ENCODE data around the gene KRTAP19-6.

The KRTAP19-6 gene, protein sequence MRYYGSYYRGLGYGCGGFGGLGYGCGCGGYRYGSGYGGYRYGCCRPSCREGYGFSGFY

DNA sequence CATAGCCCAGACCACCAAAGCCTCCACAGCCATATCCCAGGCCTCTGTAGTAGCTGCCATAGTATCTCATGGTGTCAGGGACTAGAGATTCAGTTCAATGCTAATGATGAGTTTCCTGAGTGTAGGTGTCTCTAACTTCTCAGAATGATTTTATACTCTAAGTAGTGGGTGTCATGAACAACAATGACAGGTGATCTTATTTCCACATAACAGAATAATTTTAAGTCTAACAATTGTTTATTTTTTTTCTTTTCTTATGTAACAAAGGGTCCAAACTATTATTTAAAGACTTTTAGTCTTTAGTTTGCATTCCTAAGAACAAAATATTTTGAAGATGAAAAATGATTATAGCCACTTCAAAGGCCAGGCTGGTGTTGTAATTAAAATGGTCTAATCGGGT, at the start of gene KRTAP19-6:
KRTAP19-6 (minus strand) TSS at position 101 of the 400 bp plus-strand sequence; CDS start at position 70, 31 bp downstream.
- no peak for DNase-seq

DNA sequence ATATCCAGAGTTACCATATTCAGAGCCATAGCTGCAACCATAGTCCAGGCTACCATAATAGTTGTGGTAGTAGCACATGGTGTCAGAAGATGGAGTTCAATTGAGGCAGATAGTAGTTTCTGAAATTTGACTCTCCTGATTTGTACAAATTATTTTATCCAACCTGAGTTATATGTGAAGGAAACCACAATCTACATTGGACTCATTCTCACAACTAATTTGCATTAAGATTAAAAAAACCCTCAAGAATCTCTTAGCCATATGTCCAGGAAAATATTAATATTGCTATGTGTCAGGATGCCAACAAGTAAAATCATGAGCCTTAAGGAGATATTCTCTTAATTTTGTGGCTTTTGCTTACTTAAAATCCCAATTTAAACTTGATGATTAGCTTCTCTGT, 48.6 kb upstream of the KRTAP19-6 start, which contains the start of gene KRTAP22-2:
KRTAP22-2 (minus strand) TSS at position 101 of the 400 bp plus-strand sequence.
- DNase-seq: no peak

DNA sequence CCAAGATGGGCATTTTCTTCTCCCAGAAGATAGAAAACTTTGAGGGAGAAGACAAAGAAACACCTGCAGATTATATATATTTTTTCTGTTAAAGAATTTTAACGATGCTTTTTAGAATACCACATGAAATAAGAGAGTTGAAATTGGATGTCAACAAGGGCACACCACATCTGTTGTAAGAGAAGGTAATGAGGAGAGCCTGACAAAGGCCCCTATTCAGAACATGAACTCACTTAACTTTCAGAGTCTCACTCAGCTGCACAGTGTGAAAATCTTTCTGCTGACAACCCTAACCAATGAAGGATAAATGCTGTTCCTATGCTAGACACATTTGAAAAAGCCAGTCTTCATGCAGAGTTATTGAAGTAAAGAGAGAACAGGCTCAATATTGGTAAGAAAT, 41.2 kb upstream of the KRTAP19-6 start:
- no peak for DNase-seq

DNA sequence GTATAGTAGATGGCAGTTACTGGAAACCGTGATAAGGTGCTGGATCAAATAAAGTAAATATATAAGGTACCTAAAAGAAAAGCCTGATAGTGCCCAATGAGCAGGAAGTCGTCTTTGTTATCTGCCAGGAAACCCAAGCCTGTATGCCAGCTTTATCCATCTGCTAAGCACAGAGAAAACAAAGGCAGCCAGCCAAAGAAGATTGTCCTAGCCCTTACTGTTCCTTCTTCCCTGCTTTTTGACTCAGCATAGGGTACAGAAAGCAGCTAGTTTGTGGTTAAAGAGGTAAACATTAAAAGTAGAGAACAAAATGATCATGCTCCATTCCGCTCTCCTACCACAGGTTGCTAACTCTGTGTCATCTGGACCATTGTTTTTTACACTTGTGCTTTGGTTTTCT, 38.5 kb upstream of the KRTAP19-6 start:
- no peak for DNase-seq

DNA sequence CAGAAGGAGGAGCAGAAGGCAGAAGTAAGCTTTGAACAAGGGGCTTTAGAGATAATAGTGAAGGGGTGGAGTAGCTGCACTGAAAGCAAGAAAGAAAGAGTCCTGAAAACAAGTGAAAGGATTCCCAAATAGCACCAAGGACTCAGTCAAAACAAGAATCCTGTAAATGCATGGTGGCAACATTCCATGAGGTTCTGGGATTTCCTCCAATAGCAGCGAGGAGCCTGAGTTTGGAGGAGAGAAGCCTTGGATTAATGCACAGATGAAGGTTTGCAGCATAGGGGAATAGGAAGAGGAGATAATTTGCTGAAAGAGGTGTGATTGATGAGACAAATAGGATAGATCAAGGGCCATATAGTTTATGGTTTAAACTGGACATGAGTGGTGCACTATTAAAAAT, 37.7 kb upstream of the KRTAP19-6 start:
- no peak for DNase-seq

DNA sequence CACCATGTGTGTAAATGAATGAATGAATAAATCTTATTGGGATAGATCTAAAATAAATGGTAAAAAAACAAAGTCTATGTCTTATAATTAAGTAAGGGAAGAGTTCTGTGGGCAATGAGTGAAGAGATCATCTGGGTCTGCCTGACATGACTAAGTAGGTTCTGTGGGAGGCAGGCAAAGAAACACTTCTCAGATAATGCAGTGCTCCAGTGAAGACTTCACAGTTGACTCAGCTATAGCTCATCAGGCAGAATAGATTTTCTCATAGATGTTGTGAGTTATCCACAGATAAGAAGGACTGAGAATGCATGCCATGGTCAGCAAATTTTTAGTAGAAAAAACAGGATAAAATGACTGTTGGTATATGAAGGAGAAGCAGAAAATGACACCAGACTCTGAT, 36.1 kb upstream of the KRTAP19-6 start:
- DNase-seq: no peak

DNA sequence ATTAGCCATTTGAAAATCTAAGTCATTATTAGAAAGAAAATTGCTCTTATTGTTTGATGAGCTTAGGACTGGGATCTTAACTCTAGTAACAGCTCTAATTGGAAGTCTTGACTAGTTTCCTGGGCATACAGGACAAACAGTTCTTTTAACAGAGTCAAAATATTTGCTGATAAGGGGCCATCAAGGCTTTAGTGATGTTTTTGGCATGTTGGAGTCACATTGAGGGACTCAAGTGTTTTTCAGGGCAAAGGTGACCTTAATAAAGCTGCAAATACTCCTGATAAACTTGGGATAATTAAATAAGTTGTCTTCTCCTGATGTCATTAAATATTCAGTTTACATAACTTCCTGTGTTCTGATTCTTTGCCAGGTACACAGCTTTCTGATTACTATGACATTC, 26.0 kb upstream of the KRTAP19-6 start:
- DNase-seq: no peak

DNA sequence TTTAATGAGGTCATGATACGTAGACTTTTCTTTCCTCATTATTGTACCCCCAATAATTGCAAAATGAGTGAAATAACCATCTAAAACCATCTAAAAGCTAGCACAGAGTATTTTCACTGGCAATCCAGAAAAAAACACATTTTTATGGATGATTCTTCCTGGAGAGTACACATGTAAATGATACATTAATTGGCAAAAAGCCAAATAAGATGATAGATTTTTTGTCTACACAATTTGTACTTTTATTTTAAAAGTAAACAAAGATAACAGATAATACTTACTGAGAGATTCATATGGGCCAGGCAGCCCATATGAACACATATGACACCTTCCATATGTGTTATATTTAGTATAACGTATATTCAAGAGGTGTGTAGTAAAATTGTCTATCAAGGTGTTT, 22.0 kb upstream of the KRTAP19-6 start:
- DNase-seq: no peak

DNA sequence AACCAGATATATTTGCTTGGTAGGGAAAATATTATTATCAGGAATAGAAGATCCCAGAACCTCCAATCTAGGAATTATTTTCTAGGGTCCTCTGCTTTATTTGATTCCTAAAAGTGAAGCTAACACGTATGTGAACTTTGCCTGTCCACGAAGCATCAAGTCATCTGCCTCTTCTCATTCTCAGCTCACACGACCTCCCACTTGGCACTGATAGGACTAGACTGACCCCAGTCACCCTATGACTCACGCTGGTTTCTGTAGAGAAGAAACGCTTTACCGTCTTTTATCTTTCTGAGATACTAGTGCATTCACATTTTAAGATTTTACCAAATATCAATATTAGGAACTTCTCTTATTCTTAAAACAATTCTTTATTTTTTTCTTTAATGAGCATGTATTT, 21.4 kb upstream of the KRTAP19-6 start:
- DNase-seq: no peak

DNA sequence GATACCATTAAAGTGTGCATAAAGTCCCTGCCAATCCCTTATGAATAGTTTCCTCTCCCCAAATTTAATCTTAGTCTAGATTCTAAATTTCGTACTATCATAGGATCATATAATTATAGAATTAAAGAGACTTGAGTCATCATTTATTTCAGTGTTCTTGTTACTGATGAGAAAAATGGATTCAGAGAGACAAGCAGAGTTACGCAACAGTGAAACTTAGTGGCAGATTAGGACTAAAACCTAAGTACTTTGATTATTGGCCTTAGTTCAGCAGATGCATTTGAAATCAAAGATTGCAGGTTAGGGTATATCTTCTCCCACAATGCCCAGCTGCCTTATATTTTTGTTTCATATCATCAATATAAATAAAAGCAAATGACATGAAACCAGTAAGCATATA, 20.3 kb upstream of the KRTAP19-6 start:
- no peak for DNase-seq

DNA sequence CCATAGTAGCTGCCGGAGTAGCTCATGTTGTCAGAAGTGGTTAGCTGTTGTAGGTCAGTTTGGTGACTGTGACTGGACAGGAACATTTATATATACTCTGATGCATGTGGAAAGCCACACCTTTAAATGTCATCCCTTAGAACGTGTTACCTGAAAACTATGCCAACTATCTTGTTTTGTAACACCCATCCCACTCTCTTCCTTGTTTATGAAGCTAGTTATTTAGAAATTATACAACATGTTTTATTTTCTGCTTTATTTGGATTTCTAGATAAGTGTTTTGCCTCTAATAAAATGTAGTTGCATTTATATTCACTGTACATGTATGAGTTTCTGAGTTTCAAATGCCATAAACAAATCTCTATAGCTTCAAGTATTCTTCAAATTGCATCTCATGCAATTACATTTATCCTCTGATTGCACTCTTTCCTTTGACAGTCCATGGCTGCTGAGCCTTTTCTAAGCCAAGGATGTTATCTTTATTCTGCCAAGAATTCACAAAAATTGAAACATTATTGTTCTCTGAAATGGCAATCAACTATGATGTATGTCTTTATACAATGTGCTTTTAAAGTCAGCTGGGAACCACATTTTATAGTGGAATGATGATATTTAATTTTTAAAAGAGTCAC, 19.7 kb upstream of the KRTAP19-6 start, which contains the start of gene KRTAP19-7:
KRTAP19-7 (minus strand) TSS at position 51 of the 632 bp plus-strand sequence; CDS start at position 26, 25 bp downstream.
- DNase-seq: no peak

DNA sequence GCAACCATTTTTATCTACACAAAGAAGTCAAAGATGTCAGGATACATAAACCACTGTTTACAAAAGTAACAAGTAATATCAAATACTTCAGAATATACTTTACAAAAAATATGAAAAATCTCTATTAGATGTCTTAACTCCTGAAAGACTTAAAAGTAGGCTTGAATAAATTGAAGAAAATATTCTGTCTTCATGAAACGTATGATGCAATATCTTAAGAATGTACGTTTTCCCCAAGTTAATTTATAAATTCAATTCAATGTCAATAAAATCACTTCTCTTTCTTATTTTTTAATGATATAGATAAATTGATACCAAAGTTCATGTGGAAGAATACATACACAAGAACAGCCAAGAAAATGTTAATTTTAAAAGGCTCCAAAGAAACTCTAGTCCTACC, 13.4 kb upstream of the KRTAP19-6 start:
- no peak for DNase-seq

DNA sequence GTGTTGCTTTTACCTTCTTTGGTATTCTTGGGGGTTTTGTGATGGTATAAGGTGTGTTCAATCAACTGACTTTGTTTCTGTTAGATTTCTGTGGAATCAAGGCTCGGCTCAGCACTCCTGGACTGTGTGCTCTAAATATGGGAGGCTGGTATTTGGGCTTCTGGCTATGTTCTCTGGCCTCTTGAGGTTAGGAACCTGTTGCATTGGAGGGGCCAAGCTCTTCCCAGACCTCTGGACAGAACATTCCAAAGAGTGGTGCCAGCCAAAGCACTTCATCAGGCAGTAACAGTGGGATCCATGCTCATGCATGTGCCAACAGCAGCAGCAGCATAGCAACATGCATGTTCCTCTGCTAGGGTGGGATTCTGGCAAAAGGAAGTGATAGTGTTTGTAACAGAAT, 11.1 kb upstream of the KRTAP19-6 start:
- DNase-seq: no peak

DNA sequence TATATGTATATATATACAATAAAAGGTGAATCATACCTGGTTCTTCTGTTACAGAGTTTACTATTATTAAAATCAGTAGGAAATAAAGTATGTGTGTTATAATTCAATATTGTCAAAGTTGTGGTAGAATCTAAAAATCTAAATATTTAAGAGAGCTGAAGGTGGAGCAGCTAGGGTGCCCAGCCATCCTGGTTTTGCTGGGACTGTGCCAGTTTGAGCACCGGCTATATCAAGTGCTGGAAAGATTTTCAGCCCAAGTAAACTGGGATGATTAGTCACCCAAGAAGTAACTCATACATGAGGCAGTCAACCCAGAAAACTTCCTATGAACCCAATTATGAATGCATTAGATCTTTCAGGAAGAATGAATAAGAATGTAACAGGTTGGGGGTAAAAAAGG, 22.8 kb downstream of the KRTAP19-6 start:
- DNase-seq: no peak

DNA sequence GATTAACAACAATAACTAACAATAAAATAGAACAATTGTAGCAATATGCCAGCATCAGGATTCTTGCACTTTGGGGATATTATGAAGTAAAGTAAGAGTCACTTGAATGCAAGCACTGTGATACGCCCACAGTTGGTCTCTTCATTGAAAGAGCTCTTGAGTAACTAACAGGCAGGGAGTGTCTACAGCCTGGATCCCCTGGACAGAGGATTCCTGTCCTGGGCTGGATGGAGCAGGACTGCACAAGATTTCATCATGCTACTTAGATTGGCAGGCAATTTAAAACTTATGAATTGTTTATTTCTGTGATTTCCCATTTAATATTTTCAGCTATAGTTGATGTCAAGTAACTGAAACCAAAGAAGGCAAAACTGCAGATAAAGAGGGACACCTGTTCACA, 26.0 kb downstream of the KRTAP19-6 start:
- DNase-seq: no peak

DNA sequence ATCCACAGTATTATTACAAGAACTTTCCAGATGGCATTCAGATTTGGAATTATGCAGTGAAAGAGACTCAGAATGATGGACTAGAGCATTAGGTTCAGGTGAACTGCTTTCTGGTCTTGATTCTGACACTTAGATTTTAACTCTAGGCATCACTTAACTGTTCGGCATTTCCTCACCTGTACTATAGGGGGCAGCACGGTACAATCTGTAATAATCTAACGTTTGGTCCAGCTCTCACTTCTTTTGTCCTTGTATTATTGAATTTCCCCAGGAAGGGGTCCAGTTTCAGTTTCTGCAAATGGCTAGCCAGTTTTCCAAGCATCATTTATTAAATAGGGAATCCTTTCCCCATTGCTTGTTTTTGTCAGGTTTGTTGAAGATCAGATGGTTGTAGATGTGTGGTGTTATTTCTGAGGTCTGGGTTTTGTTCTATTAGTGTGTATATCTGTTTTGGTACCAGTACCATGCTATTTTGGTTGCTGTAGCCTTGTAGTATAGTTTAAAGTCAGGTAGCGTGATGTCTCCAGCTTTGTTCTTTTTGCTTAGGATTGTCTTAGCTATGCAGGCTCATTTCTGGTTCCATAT, 36.0 kb downstream of the KRTAP19-6 start:
- peak; percentile 13 for DNase-seq

DNA sequence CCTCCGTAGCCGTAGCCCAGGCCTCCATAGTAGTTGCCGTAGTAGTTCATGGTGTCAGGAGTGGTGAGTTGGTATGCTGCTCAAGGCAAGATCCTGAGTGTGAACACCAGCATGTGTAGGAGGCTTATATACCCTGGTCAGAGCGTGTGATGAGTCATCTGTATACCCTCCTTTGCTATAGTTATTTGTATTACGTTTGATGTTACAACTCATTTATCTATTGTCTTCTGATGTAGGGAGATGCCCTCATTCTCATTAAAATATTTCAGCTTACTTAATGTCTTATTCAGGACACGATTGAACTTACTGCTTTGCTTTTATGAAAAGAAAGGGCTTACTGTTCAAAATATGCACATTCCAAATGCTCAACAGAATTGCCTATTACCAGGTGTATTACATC, 39.6 kb downstream of the KRTAP19-6 start, which contains the start of gene KRTAP19-5:
KRTAP19-5 (minus strand) TSS at position 101 of the 400 bp plus-strand sequence; CDS start at position 50, 51 bp downstream.
- DNase-seq: no peak

DNA sequence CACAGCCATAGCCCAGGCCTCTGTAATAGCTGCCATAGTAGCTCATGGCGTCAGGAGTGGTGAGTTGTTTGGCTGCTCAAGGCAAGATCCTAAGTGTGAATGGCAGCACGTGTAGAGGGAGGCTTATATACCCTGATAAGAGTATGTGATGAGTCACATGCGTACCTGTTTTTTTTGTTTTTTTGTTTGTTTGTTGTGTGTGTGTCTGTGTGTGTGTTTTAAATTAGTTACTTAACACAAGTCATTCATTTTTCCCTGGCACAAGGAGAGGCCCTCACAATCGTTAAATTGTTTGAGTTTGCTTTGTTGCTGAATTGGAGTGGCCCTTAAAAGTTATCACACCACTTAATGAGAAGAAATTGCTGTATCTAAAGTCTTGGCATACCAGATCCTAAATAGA, 44.6 kb downstream of the KRTAP19-6 start, which contains the start of gene KRTAP19-4:
KRTAP19-4 (minus strand) TSS at position 101 of the 400 bp plus-strand sequence; CDS start at position 46, 55 bp downstream.
- DNase-seq: no peak

DNA sequence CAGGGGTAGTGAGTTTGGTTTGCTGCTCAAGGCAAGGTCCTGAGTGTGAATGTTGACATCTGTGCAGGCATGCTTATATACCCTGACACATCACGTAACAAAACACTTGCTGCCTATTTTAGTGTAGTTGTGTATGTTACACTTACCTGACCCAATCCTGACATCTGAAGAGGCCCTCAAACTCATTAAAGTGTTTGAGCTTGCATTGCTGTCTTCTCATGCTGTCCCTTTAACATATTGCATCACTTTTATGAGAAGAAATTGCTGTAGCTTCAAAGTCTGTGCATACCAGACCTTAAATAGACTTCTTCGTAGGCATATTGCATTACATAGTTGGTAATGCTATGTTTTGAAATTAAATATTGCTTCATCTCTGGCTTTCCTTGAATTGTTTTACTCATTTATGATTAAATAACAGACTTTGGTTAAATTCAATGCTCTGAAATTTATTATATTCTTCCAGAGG, 49.7 kb downstream of the KRTAP19-6 start, which contains the start of gene KRTAP19-3:
KRTAP19-3 (minus strand) TSS at position 51 of the 466 bp plus-strand sequence. CDS start 56 bp downstream, outside the sequence.
- DNase-seq: no peak

Measured in NCI-H82 (cell line).